ENCODE measurements around the gene VAV1. TPM values are rescaled to one million over a fixed set of nuclear protein-coding genes. Genes with fewer than 3 reads are reported as not detected.
A peak's percentile ranks its signal among the peaks of the same experiment; 100 is the strongest.
"Not testable (repeated sequence)": the region's sequence is repeated elsewhere in the genome, so short reads cannot be mapped to it uniquely, and the experiment has no call there.

The VAV1 gene
- total and polyA plus RNA-seq, 2 experiments from 2014 or later, result not detected

DNA sequence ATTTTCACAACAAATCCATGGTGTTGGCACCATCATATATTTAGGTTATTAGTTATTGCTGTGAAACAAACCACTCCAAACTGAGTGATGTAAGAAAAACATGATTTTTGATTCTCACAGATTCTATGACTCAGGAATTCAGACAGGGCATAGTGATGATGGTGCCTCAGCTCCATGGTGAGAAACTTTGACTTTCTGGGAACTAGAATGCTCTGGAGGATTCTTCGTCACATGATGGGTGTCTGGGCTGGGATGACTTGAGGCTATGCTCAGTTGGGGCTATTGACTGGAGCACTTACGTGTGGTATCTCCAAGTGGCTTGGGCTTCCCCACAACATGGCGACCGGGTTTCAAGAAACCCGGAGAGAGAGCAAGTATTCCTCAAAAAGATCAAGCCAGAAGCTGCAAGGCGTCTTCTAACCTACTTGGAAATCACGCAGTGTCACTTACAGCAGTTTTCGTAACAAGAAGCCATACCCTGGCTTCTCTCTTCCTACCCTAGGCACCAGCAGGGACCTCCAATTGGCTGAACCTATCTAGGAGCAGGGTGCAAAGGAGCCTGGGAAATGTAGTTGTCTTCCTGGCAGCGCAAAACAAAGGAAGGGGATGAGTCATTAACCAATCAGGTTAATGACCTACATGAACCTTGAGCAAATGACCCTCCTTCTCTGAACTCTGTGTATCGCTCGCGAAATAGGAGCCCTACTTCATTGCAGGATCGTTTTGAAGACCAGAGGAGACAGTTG, 22.4 kb downstream of the VAV1 start:
- H3K4me1 ChIP-seq (ENCODE audit: insufficient read depth), result no peaks in the 10 kb centered on the region
- no peak overlapping the region for H3K9ac ChIP-seq
- no peaks in the 10 kb centered on the region for H3K36me3 ChIP-seq (ENCODE audit: low read depth)
- peak; percentile 4 for DNase-seq
- H3F3A ChIP-seq (ENCODE audit: insufficient read depth), result no peaks in the 10 kb centered on the region
- H3K79me2 ChIP-seq (ENCODE audit: insufficient read depth), result no peaks in the 10 kb centered on the region
- no peak overlapping the region for H2AFZ ChIP-seq
- H3K27ac ChIP-seq, result no peak overlapping the region
- 64 to 68% methylated on average over 13 of the region's 13 CpGs for WGBS, 2 experiments (ENCODE audit: low coverage in 1 of 2, low lambda C conversion rate in 2 of 2, missing lambda C conversion rate in 2 of 2)
- no peak overlapping the region for H3K4me2 ChIP-seq (ENCODE audit: unreplicated experiment)
- no peaks in the 10 kb centered on the region for H3K9me3 ChIP-seq (ENCODE audit: low read depth)
- peaks cover 9% of the 10 kb centered on the region; the same call in 1 of the 2 replicates for H3K27me3 ChIP-seq (replicated peaks; ENCODE audit: insufficient read depth)
- H3K4me3 ChIP-seq, result no peak overlapping the region
- H3K9me2 ChIP-seq (ENCODE audit: insufficient read depth), result no peaks in the 10 kb centered on the region
- no peaks in the 10 kb centered on the region for H4K20me1 ChIP-seq (ENCODE audit: insufficient read depth)
- in situ Hi-C loops (cut with MboI), result no loop called here
- TF ChIP-seq EZH2phosphoT487 (IDR thresholded peaks at IDR 0.05; ENCODE audit: insufficient read depth, low read depth) (no peak), EZH2 (IDR thresholded peaks at IDR 0.05; ENCODE audit: insufficient read depth, poor library complexity, severe bottlenecking) (no peak)

- H3K27ac ChIP-seq, result no peak overlapping the region
- no peak overlapping the region for H2AFZ ChIP-seq
- no peaks in the 10 kb centered on the region for H3K79me2 ChIP-seq (ENCODE audit: insufficient read depth)
- H3K27me3 ChIP-seq (replicated peaks; ENCODE audit: insufficient read depth), result peaks cover 7% of the 10 kb centered on the region; the same call in 1 of the 2 replicates
- no peaks in the 10 kb centered on the region for H3F3A ChIP-seq (ENCODE audit: insufficient read depth)
- H3K4me3 ChIP-seq, result no peak overlapping the region
- in situ Hi-C loops (cut with MboI), result no loop called here
- no peak overlapping the region for H3K4me2 ChIP-seq (ENCODE audit: unreplicated experiment)
- H4K20me1 ChIP-seq (ENCODE audit: insufficient read depth), result no peaks in the 10 kb centered on the region
- no peak overlapping the region for H3K9ac ChIP-seq
- no peaks in the 10 kb centered on the region for H3K36me3 ChIP-seq (ENCODE audit: low read depth)
- no peak for TF ChIP-seq EZH2phosphoT487 (IDR thresholded peaks at IDR 0.05; ENCODE audit: insufficient read depth, low read depth)
- TF ChIP-seq EZH2 (IDR thresholded peaks at IDR 0.05; ENCODE audit: insufficient read depth, poor library complexity, severe bottlenecking), result no peak
- WGBS, 2 experiments (ENCODE audit: low coverage in 1 of 2, low lambda C conversion rate in 2 of 2, missing lambda C conversion rate in 2 of 2), result 71 to 74% methylated on average over 4 of the region's 4 CpGs
- H3K4me1 ChIP-seq (ENCODE audit: insufficient read depth), result peaks cover 1% of the 10 kb centered on the region
- DNase-seq, result no peak
- H3K9me2 ChIP-seq (ENCODE audit: insufficient read depth), result no peaks in the 10 kb centered on the region
- no peaks in the 10 kb centered on the region for H3K9me3 ChIP-seq (ENCODE audit: low read depth)
Observed at GRCh38 chr19:6796278-6796677, 23.8 kb downstream of the VAV1 start.

DNA sequence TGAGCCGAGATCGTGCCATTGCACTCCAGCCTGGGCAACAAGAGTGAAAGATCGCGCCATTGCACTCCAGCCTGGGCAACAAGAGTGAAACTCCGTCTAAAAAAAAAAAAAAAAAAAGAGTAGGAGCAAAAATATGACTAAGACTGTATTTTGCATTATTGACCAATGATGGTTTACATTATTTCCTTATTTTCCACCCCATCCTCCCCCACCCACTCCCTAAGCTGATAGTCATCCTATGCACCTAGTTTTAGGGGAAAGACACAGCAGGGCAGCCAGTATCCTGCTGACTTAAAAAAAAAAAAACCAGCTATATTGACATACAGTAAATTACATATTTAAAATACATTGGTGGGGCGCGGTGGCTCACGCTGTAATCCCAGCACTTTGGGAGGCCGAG, 25.1 kb downstream of the VAV1 start:
- Histone ChIP-seq H3F3A (ENCODE audit: insufficient read depth) (no peaks in the 10 kb centered on the region), H2AFZ (no peak overlapping the region), H3K79me2 (ENCODE audit: insufficient read depth) (no peaks in the 10 kb centered on the region), H3K9me3 (ENCODE audit: low read depth) (no peaks in the 10 kb centered on the region), H3K4me3 (no peak overlapping the region), H4K20me1 (ENCODE audit: insufficient read depth) (no peaks in the 10 kb centered on the region), H3K27ac (no peak overlapping the region), H3K4me1 (ENCODE audit: insufficient read depth) (peaks cover 7% of the 10 kb centered on the region), H3K9ac (no peak overlapping the region), H3K36me3 (ENCODE audit: low read depth) (no peaks in the 10 kb centered on the region), H3K9me2 (ENCODE audit: insufficient read depth) (no peaks in the 10 kb centered on the region), H3K27me3 (replicated peaks; ENCODE audit: insufficient read depth) (peaks cover 3% of the 10 kb centered on the region; the same call in 1 of the 2 replicates), H3K4me2 (ENCODE audit: unreplicated experiment) (no peak overlapping the region)
- TF ChIP-seq EZH2phosphoT487 (IDR thresholded peaks at IDR 0.05; ENCODE audit: insufficient read depth, low read depth), result no peak
- no peak for TF ChIP-seq EZH2 (IDR thresholded peaks at IDR 0.05; ENCODE audit: insufficient read depth, poor library complexity, severe bottlenecking)
- 87 to 88% methylated on average over 8 to 9 of the region's 9 CpGs for WGBS, 2 experiments (ENCODE audit: low coverage in 1 of 2, low lambda C conversion rate in 2 of 2, missing lambda C conversion rate in 2 of 2)
- in situ Hi-C loops (cut with MboI), result no loop called here
- no peak for DNase-seq

- H3K27ac ChIP-seq; H4K20me1 ChIP-seq (ENCODE audit: insufficient read depth); H3K9me2 ChIP-seq (ENCODE audit: insufficient read depth); H3K27me3 ChIP-seq (replicated peaks; ENCODE audit: insufficient read depth); H2AFZ ChIP-seq; H3K4me2 ChIP-seq (ENCODE audit: unreplicated experiment); DNase-seq; H3K36me3 ChIP-seq (ENCODE audit: low read depth); H3K4me3 ChIP-seq; in situ Hi-C loops (cut with MboI); H3K4me1 ChIP-seq (ENCODE audit: insufficient read depth); H3K9ac ChIP-seq; H3K9me3 ChIP-seq (ENCODE audit: low read depth); H3F3A ChIP-seq (ENCODE audit: insufficient read depth); H3K79me2 ChIP-seq (ENCODE audit: insufficient read depth): not testable (repeated sequence)
- WGBS, 2 experiments (ENCODE audit: low coverage in 1 of 2, low lambda C conversion rate in 2 of 2, missing lambda C conversion rate in 2 of 2), result 78 to 79% methylated on average over 14 of the region's 14 CpGs
Observed at GRCh38 chr19:6800160-6800790, 27.8 kb downstream of the VAV1 start.
